Keratinocyte (primary cell): ENCODE data around the gene SSB. TPM values are rescaled to one million over a fixed set of nuclear protein-coding genes. Genes with fewer than 3 reads are reported as not detected.

Source experiments
- DNase-seq: peaks from one replicate; pipeline ENCODE4 v3.0.0-alpha.2; 2011; ENCODE audit warnings: low read depth, missing footprints, low spot score
- FAIRE-seq: peaks from 2 replicates; lab custom pipeline; 2011; peaks lifted over from hg19 to GRCh38; lab: Jason Lieb, UNC
- H2AFZ ChIP-seq: 2 replicates; pipeline ENCODE4 v1.6.0; 2012; ENCODE audit warnings: low read length, control low read depth, inconsistent platforms; ENCODE audit not compliant: control insufficient read depth
- H3K27ac ChIP-seq: 2 replicates; pipeline ENCODE4 v1.5.1; 2011; ENCODE audit warnings: low read length; ENCODE audit not compliant: control insufficient read depth, insufficient read depth
- H3K27me3 ChIP-seq: 3 replicates; pipeline ENCODE4 v1.6.0; 2011; ENCODE audit warnings: low read length; ENCODE audit not compliant: control insufficient read depth, insufficient read depth; ENCODE audit errors: extremely low read depth
- H3K36me3 ChIP-seq, 2 experiments: 2 replicates in 1 of 2; 3 replicates in 1 of 2; pipeline ENCODE4 v1.5.1; 2011; ENCODE audit warnings: low read length in 2 of 2, mild to moderate bottlenecking in 1 of 2; ENCODE audit not compliant: control insufficient read depth in 2 of 2, insufficient read depth in 2 of 2; ENCODE audit errors: extremely low read depth in 1 of 2
- H3K4me1 ChIP-seq: 3 replicates; pipeline ENCODE4 v1.5.1; 2011; ENCODE audit warnings: low read length; ENCODE audit not compliant: control insufficient read depth, insufficient read depth; ENCODE audit errors: extremely low read depth
- H3K4me2 ChIP-seq: 3 replicates; pipeline ENCODE4 v1.6.0; 2011; ENCODE audit warnings: low read depth, low read length; ENCODE audit not compliant: control insufficient read depth, insufficient read depth; ENCODE audit errors: extremely low read depth
- H3K4me3 ChIP-seq, 3 experiments: fragments of 200-600 bp in 1 of 3; sonication (generic) in 1 of 3; 2 replicates in 2 of 3; 3 replicates in 1 of 3; pipeline ENCODE4 v1.5.1; 2011 to 2016; ENCODE audit warnings: low read length in 3 of 3, mild to moderate bottlenecking in 3 of 3, control low read depth in 2 of 3, inconsistent platforms in 1 of 3, low read depth in 1 of 3, mixed read lengths in 1 of 3, mixed run types in 1 of 3, moderate library complexity in 1 of 3; ENCODE audit not compliant: control insufficient read depth in 2 of 3, insufficient read depth in 2 of 3; ENCODE audit errors: extremely low read depth in 1 of 3
- H3K79me2 ChIP-seq: 2 replicates; pipeline ENCODE4 v1.6.0; 2012; ENCODE audit warnings: low read length; ENCODE audit not compliant: control insufficient read depth, insufficient read depth
- H3K9ac ChIP-seq: 3 replicates; pipeline ENCODE4 v1.6.0; 2011; ENCODE audit warnings: low read length; ENCODE audit not compliant: control insufficient read depth, insufficient read depth; ENCODE audit errors: extremely low read depth
- H3K9me1 ChIP-seq: 3 replicates; pipeline ENCODE4 v1.6.0; 2011; ENCODE audit warnings: low read length; ENCODE audit not compliant: control insufficient read depth, insufficient read depth; ENCODE audit errors: extremely low read depth
- H3K9me3 ChIP-seq: 2 replicates; pipeline ENCODE4 v1.5.1; 2012; ENCODE audit warnings: low read depth, low read length; ENCODE audit not compliant: control insufficient read depth
- H4K20me1 ChIP-seq: 3 replicates; pipeline ENCODE4 v1.6.0; 2011; ENCODE audit warnings: low read length; ENCODE audit not compliant: control insufficient read depth, insufficient read depth; ENCODE audit errors: extremely low read depth
- EZH2 ChIP-seq: IDR thresholded peaks from one replicate; pipeline ENCODE4 v1.6.1; 2012; ENCODE audit warnings: inconsistent platforms, mild to moderate bottlenecking, low read length, moderate library complexity
- dilution Hi-C: fragments of 300-500 bp; cut with MboI; formaldehyde crosslinking; loops from one replicate; pipeline ENCODE4 v1.7.0; 2020; ENCODE audit warnings: low sequenced_read_pairs; ENCODE audit not compliant: extremely low pct_ligation_motif_present
- polyA plus RNA-seq, 5 experiments: library from polyadenylated mRNA; depleted of rRNA in 3 of 5; stranded (reverse) in 3 of 5; stranded (forward) in 1 of 5; unstranded in 1 of 5; fragments of >200 nt; gene quantifications; 1 replicate in 1 of 5; 2 replicates in 3 of 5; 3 replicates in 1 of 5; pipeline versions ENCODE4 v1.2.1 to v1.2.3, GENCODE V29; 2011 to 2012; ENCODE audit warnings: missing spikeins in 2 of 5, low read depth in 1 of 5, low replicate concordance in 1 of 5
- TF ChIP-seq, protein P1 (sequence below), 3 experiments: IDR thresholded peaks in 1 of 3; conservative IDR thresholded peaks in 1 of 3; optimal IDR thresholded peaks in 1 of 3; 2 replicates in 2 of 3; 3 replicates in 1 of 3; pipeline versions ENCODE3 to v1.5.1; 2011; ENCODE audit warnings: low read length in 3 of 3, mild to moderate bottlenecking in 3 of 3, moderate library complexity in 2 of 3, control low read depth in 1 of 3, inconsistent platforms in 1 of 3; ENCODE audit not compliant: insufficient read depth in 2 of 3; ENCODE audit errors: extremely low read depth in 1 of 3

SSB gene
- polyA plus RNA-seq, 1 donor (not counting 4 experiments of a cell fraction or from before 2014, with no cell fraction given) = 149 TPM

DNA sequence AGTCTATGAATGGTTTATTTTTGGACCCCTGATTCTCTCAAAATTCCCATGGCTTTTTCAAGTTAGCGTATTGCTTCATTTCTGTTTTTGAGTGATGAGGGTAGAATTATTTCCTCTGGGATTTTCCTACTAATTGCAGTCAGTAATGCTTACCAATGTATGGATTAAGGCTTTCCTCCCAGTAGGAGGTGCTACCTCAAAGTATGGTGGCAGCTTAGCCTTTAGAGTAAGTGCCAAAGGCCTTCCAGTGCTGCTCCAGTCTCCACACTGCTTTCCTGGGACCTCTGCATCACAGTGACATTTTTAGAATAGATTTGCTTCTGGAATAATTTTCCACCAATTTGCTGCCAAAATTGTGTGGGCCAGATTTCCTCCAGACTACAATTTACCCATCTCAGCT is 16.2 kb upstream of the SSB start:
- Histone ChIP-seq H3K4me2 (no peak overlapping the region), H3K9me1 (no peaks in the 10 kb centered on the region), H3K9ac (no peak overlapping the region), H3K4me1 (no peaks in the 10 kb centered on the region), H3K36me3 (no peaks in the 10 kb centered on the region), H2AFZ (no peak overlapping the region), H3K9me3 (no peaks in the 10 kb centered on the region), H3K27me3 (no peaks in the 10 kb centered on the region), H3K27ac (no peak overlapping the region), H4K20me1 (no peaks in the 10 kb centered on the region), H3K79me2 (no peaks in the 10 kb centered on the region), H3K4me3 (no peak overlapping the region)
- FAIRE-seq = no peak
- no peak for TF ChIP-seq EZH2
- TF ChIP-seq, protein P1, sequence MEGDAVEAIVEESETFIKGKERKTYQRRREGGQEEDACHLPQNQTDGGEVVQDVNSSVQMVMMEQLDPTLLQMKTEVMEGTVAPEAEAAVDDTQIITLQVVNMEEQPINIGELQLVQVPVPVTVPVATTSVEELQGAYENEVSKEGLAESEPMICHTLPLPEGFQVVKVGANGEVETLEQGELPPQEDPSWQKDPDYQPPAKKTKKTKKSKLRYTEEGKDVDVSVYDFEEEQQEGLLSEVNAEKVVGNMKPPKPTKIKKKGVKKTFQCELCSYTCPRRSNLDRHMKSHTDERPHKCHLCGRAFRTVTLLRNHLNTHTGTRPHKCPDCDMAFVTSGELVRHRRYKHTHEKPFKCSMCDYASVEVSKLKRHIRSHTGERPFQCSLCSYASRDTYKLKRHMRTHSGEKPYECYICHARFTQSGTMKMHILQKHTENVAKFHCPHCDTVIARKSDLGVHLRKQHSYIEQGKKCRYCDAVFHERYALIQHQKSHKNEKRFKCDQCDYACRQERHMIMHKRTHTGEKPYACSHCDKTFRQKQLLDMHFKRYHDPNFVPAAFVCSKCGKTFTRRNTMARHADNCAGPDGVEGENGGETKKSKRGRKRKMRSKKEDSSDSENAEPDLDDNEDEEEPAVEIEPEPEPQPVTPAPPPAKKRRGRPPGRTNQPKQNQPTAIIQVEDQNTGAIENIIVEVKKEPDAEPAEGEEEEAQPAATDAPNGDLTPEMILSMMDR (optimal IDR thresholded peaks at IDR 0.05 in 1 of 3, IDR thresholded peaks at IDR 0.05 in 1 of 3, conservative IDR thresholded peaks at IDR 0.05 in 1 of 3; ENCODE audit: extremely low read depth in 1 of 3, insufficient read depth in 2 of 3, low read length in 3 of 3) = peak in 1 of 3 experiments; percentile 5
- no peak for DNase-seq
- dilution Hi-C loops = no loop called here

DNA sequence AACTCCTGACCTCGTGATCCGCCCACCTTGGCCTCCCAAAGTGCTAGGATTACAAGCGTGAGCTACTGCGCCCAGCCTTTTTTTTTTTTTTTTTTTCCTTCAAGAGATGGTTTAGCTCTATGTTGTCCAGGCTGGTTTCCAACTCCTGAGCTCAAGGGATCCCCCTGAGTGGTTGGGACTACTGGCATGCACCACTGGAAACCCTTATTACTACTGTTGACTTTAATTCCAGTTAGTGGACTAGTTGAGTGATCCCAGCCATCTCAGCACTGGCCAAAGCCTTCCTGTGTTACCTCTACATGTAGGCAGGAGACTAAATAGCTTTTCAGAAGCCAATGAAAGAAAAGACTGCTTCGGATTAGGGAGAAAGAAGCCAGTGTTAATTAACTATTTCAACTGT is 8.1 kb upstream of the SSB start:
- no peak overlapping the region for H3K9ac ChIP-seq
- no peak overlapping the region for H3K4me2 ChIP-seq
- TF ChIP-seq, protein P1 (optimal IDR thresholded peaks at IDR 0.05 in 1 of 3, IDR thresholded peaks at IDR 0.05 in 1 of 3, conservative IDR thresholded peaks at IDR 0.05 in 1 of 3; ENCODE audit: extremely low read depth in 1 of 3, insufficient read depth in 2 of 3, low read length in 3 of 3) = no peak
- TF ChIP-seq EZH2 = no peak
- H3K9me3 ChIP-seq = peaks cover 2% of the 10 kb centered on the region
- no peaks in the 10 kb centered on the region for H3K9me1 ChIP-seq
- dilution Hi-C loops = no loop called here
- H2AFZ ChIP-seq = no peak overlapping the region
- no peaks in the 10 kb centered on the region for H3K36me3 ChIP-seq
- no peak overlapping the region for H3K27ac ChIP-seq
- H3K27me3 ChIP-seq = no peaks in the 10 kb centered on the region
- peaks cover 3% of the 10 kb centered on the region for H3K4me1 ChIP-seq
- FAIRE-seq (no peak), DNase-seq (no peak)
- no peak overlapping the region for H3K4me3 ChIP-seq
- no peaks in the 10 kb centered on the region for H4K20me1 ChIP-seq
- no peaks in the 10 kb centered on the region for H3K79me2 ChIP-seq
